Natural killer cell (primary cell): Measurements from ENCODE around the gene CHRM5. TPM values are rescaled to one million over a fixed set of nuclear protein-coding genes. Genes with fewer than 3 reads are reported as not detected.

Experiments used
- ATAC-seq, 3 donors: fragments of 150-1000 bp in 2 of 3; fragments of 200-7000 bp in 1 of 3; cut with Tn5 transposase; 1 replicate in 1 of 3; 2 replicates in 2 of 3; pipeline ENCODE4 v1.10.0; 2021; ENCODE audit warnings: mild to moderate bottlenecking in 2 of 3, moderate library complexity in 2 of 3
- DNase-seq, 2 donors: peaks; one replicate each; pipeline versions ENCODE4 v3.0.0 to v3.0.0-alpha.2; 2013 to 2021; ENCODE audit warnings: mixed read lengths in 1 of 2
- H3K27ac ChIP-seq: one replicate; pipeline ENCODE4 v1.5.1; 2013; ENCODE audit warnings: mild to moderate bottlenecking, low read length
- H3K27me3 ChIP-seq: one replicate; pipeline ENCODE4 v1.6.1; 2013; ENCODE audit warnings: low read length; ENCODE audit not compliant: control insufficient read depth, insufficient read depth
- H3K36me3 ChIP-seq: one replicate; pipeline ENCODE4 v1.6.1; 2013; ENCODE audit warnings: low read length; ENCODE audit not compliant: control insufficient read depth, insufficient read depth
- H3K4me1 ChIP-seq: one replicate; pipeline ENCODE4 v1.6.1; 2013; ENCODE audit warnings: low read length; ENCODE audit not compliant: control insufficient read depth, insufficient read depth
- H3K4me3 ChIP-seq: one replicate; pipeline ENCODE4 v1.5.1; 2013; ENCODE audit warnings: low read length
- H3K9me3 ChIP-seq: one replicate; pipeline ENCODE4 v1.6.1; 2013; ENCODE audit warnings: low read length; ENCODE audit not compliant: control insufficient read depth, insufficient read depth
- H3K27ac Mint-ChIP-seq, 2 donors: one replicate each; pipeline ENCODE4 v1.8.0; 2022; ENCODE audit warnings: mild to moderate bottlenecking in 2 of 2, mixed read lengths in 2 of 2, moderate library complexity in 1 of 2
- H3K27me3 Mint-ChIP-seq, 2 donors: one replicate each; pipeline ENCODE4 v1.8.0; 2022; ENCODE audit warnings: low read depth in 2 of 2, mixed read lengths in 2 of 2
- H3K36me3 Mint-ChIP-seq: one replicate; pipeline ENCODE4 v1.8.0; 2022; ENCODE audit warnings: mixed read lengths
- H3K4me1 Mint-ChIP-seq, 2 donors: one replicate each; pipeline ENCODE4 v1.8.0; 2022; ENCODE audit warnings: mixed read lengths in 2 of 2
- H3K4me3 Mint-ChIP-seq: one replicate; pipeline ENCODE4 v1.8.0; 2022; ENCODE audit warnings: mild to moderate bottlenecking, moderate library complexity, mixed read lengths
- H3K9me3 Mint-ChIP-seq, 2 donors: one replicate each; pipeline ENCODE4 v1.8.0; 2022; ENCODE audit warnings: mixed read lengths in 2 of 2
- CTCF ChIP-seq: fragments of 200-600 bp; IDR thresholded peaks from one replicate; pipeline ENCODE4 v1.8.0; 2022; ENCODE audit warnings: antibody characterized with exemption
- WGBS: methylation state at CpG from one replicate; pipeline ENCODE4 v1.1.7; 2013; ENCODE audit warnings: missing lambda C conversion rate; ENCODE audit not compliant: insufficient coverage; 5-methylcytosine and 5-hydroxymethylcytosine counted together
- intact Hi-C: fragments of 100-400 bp; cut with micrococcal nuclease; formaldehyde crosslinking; loops from one replicate; pipeline ENCODE4 v1.14.2; 2022
- total RNA-seq, 4 donors: library from RNA; stranded (reverse); fragments of 120-200 nt in 1 of 4; gene quantifications; one replicate each; pipeline versions ENCODE4 v1.2.3 to v1.2.4, GENCODE V29; 2013 to 2022

The CHRM5 gene
- total RNA-seq, 3 donors from 2014 or later (not counting 1 experiment from before 2014, with no cell fraction given) = 0.12 TPM; not detected in 2

GRCh38 chr15:34019369-34019990 lies 51.2 kb downstream of the CHRM5 start:
- Mint-ChIP-seq H3K9me3 (no peaks in the 10 kb centered on the region), H3K27me3 (no peaks in the 10 kb centered on the region), H3K27ac (no peak overlapping the region), H3K36me3 (no peaks in the 10 kb centered on the region), H3K4me1 (peaks cover 9 to 19% of the 10 kb centered on the region in 2 donors), H3K4me3 (no peak overlapping the region)
- no peaks in the 10 kb centered on the region for H3K9me3 ChIP-seq
- WGBS = 90% methylated on average over 2 of the region's 3 CpGs
- ATAC-seq = no peak
- no peaks in the 10 kb centered on the region for H3K27me3 ChIP-seq
- no peak for TF ChIP-seq CTCF
- peaks cover 7% of the 10 kb centered on the region for H3K4me1 ChIP-seq
- DNase-seq = no peak
- intact Hi-C loops = no loop called here
- H3K4me3 ChIP-seq = no peak overlapping the region
- no peaks in the 10 kb centered on the region for H3K36me3 ChIP-seq
- no peak overlapping the region for H3K27ac ChIP-seq

GRCh38 chr15:34023907-34024306 lies 55.6 kb downstream of the CHRM5 start:
- H3K4me1 Mint-ChIP-seq = peaks cover 5 to 15% of the 10 kb centered on the region in 2 donors
- no peak overlapping the region for H3K27ac ChIP-seq
- no peak for DNase-seq
- no peaks in the 10 kb centered on the region for H3K4me1 ChIP-seq
- H3K36me3 Mint-ChIP-seq = no peaks in the 10 kb centered on the region
- no peak overlapping the region for H3K4me3 Mint-ChIP-seq
- H3K27ac Mint-ChIP-seq = no peak overlapping the region
- no peak overlapping the region for H3K4me3 ChIP-seq
- intact Hi-C loops = no loop called here
- no peaks in the 10 kb centered on the region for H3K27me3 ChIP-seq
- no peak for TF ChIP-seq CTCF
- no peaks in the 10 kb centered on the region for H3K9me3 Mint-ChIP-seq
- no peaks in the 10 kb centered on the region for H3K27me3 Mint-ChIP-seq
- no peaks in the 10 kb centered on the region for H3K9me3 ChIP-seq
- H3K36me3 ChIP-seq = no peaks in the 10 kb centered on the region
- 78% methylated on average over 1 of the region's 1 CpG for whole genome bisulfite sequencing
- ATAC-seq = no peak

GRCh38 chr15:34025252-34025651 lies 57.0 kb downstream of the CHRM5 start:
- H3K4me1 Mint-ChIP-seq = peaks cover 5 to 15% of the 10 kb centered on the region in 2 donors
- 56% methylated on average over 3 of the region's 3 CpGs for WGBS
- Histone ChIP-seq H3K36me3 (no peaks in the 10 kb centered on the region), H3K27me3 (no peaks in the 10 kb centered on the region), H3K9me3 (no peaks in the 10 kb centered on the region), H3K4me3 (no peak overlapping the region), H3K27ac (no peak overlapping the region), H3K4me1 (no peaks in the 10 kb centered on the region)
- TF ChIP-seq CTCF = no peak
- H3K27me3 Mint-ChIP-seq = no peaks in the 10 kb centered on the region
- no peak for ATAC-seq
- no peaks in the 10 kb centered on the region for H3K9me3 Mint-ChIP-seq
- intact Hi-C loops = no loop called here
- H3K36me3 Mint-ChIP-seq = no peaks in the 10 kb centered on the region
- no peak overlapping the region for H3K27ac Mint-ChIP-seq
- no peak overlapping the region for H3K4me3 Mint-ChIP-seq
- no peak for DNase-seq

- H3K9me3 ChIP-seq = no peaks in the 10 kb centered on the region
- H3K27me3 ChIP-seq = no peaks in the 10 kb centered on the region
- H3K4me1 ChIP-seq = no peaks in the 10 kb centered on the region
- no peak overlapping the region for H3K4me3 ChIP-seq
- H3K27ac Mint-ChIP-seq = no peak overlapping the region
- H3K27me3 Mint-ChIP-seq = no peaks in the 10 kb centered on the region
- no peaks in the 10 kb centered on the region for H3K9me3 Mint-ChIP-seq
- DNase-seq (no peak), ATAC-seq (no peak)
- no peaks in the 10 kb centered on the region for H3K36me3 Mint-ChIP-seq
- 90% methylated on average over 3 of the region's 3 CpGs for WGBS
- no peaks in the 10 kb centered on the region for H3K36me3 ChIP-seq
- no peak overlapping the region for H3K4me3 Mint-ChIP-seq
- TF ChIP-seq CTCF = no peak
- intact Hi-C loops = no loop called here
- H3K27ac ChIP-seq = no peak overlapping the region
- H3K4me1 Mint-ChIP-seq = peaks cover 5 to 16% of the 10 kb centered on the region in 2 donors
These were observed 59.3 kb downstream of the CHRM5 start for GRCh38 chr15:34027606-34028005.
